ENCODE results near the gene PAPOLA.
"Not testable (repeated sequence)": the region's sequence is repeated elsewhere in the genome, so short reads cannot be mapped to it uniquely, and the experiment has no call there.

The PAPOLA gene

DNA sequence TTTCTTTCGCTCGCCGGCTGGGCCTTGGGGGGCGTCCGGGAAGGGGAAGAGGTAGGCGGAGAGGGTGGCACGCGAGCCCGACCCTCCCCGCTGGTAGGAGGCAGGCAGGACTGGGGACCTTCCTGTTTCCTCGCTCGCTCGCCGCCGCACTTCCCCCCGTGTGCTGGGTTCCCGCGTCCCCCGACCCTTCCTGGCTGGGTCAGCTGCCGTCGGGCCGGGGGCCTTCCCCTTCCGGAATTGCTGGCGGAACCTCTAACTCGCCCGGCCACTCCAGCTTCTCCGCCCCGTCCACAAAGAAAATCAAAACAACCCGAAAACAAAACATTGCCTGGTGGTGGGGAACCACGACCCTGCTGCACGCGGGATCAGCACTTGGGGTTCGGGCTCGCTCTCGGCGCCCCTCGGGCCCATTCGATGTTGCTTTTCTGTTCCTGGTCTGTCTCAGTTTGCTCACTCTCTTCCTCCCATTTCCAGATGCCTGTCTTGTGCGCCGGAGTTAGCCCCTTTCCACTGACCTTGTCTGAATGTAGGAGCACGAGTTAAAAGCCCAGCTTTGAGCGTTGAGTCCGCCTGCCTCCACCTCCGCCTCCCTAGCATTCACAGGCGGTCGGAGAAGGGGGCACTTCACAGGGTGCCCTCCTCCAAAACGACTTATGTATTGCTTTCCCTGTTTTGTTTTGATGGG lies 581 bp downstream of the PAPOLA start:
- DNase-seq (ENCODE audit: low read depth in 2 of 2) = no peak

DNA sequence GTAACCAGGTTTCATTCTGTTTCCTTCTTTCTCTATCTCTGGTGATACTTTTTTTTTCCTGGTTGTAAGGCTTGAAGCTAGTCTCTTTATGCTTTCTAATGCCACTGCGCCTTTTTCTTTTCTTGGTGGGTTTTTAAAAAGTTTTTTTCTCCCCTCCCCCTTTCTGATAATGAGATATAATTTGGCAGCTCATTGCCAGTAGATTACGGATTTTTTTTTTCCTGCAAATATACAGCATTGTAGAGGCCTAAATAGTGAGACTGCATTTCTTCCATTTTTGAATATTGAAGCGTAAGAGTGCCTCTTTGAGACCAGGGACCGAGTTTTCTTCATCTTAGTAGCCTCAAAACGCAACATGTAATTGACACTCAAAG lies 1.1 kb downstream of the PAPOLA start:
- no peak for DNase-seq (ENCODE audit: low read depth in 2 of 2)

DNA sequence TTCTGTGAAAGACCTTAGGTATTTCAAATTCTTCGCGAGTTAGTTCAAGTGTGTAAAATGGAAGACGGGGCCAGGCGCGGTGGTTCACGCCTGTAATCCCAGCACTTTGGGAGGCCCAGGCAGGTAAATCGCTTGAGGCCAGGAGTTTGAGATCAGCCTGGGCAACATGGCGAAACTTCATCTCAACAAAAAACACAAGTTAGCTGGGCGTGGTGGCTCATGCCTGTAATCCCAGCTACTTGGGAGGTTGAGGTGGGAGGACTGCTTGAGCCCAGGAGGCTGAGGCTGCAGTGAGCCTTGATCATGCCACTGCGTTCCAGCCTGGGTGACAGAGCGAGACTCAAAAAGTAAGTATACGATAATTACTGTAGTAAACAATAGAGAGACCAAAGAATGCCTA lies 2.2 kb downstream of the PAPOLA start:
- not testable (repeated sequence) for DNase-seq (ENCODE audit: low read depth in 2 of 2)

DNA sequence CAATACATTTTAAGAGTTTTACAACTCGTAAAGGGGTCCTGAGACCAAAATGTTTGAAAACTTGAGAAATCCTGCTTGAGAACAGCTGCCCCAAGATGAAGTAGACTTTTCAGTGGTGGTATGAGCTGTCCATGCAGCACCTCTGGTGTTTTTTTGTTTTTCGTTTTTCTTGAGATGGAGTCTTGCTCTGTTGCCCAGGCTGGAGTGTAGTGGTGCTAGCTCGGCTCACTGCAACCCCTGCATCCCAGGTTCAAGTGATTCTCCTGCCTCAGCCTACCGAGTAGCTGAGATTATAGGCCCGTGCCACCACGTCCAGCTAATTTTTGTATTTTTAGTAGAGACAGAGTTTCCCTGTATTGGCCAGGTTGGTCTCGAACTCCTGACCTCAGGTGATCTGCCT lies 5.5 kb downstream of the PAPOLA start:
- DNase-seq (ENCODE audit: low read depth in 2 of 2) = no peak

DNA sequence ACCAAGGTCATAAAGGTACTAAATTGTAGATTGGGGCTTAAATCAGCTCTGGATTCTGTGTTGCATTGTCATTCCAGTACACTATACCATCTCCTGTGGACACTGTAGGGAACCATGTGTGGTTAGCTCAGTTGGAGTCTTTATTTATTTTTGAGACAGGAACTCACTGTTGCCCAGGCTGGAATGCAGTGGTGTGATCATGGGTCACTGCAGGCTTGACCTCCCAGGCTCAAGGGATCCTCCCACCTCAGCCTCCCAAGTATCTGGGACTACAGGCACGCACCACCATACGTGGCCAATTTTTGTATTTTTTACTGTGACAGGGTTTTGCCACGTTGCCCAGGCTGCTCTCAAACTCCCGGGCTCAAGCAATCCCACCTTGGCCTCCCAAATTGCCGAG lies 6.7 kb downstream of the PAPOLA start:
- DNase-seq (ENCODE audit: low read depth in 2 of 2) = no peak

DNA sequence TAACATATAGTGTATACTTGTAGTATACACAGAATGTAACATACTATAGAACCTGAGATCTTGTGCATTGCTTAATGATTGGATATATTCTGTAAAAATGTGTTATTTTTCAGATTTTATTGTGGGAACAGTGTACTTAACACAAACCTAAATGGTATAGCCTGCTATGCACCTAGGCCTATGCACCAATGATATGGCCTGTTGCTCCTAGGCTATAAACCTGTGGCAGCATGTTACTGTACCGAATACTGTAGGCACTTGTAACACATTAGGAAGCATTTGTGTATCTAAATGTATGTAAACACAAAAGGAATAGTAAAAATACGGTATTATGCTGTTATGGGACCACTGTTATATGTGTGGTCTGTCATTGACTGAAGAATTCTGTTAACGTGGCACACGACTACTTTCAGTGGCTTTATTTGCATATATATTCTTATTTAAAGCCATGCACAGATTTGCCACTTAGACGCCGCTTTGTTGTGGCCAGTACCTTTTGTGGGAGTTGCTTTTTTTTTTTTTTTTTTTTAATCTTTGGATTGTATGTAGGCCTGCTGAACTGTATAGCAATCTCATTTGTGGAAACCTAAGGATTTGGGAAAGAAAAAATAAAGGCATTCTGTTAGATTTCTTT lies 7.4 kb downstream of the PAPOLA start:
- DNase-seq (ENCODE audit: low read depth in 2 of 2) = no peak

DNA sequence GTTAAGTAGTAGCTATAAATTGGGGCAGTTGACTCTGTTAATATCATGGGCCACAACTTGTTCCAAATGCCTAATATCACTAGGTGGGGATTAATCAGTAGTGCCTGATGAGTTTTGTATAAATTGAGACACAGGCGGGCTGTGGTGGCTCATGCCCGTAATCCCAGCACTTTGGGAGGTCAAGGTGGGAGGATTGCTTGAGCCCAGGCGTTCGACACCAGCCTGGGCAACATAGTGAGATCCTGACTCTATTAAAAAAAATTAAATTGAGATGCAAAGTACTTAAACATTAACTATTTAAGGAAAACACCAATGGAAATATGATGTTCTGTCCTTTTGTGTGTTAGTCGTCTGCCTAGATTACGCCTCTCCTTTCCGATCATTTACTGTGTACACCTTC lies 9.0 kb downstream of the PAPOLA start:
- DNase-seq (ENCODE audit: low read depth in 2 of 2) = no peak

DNA sequence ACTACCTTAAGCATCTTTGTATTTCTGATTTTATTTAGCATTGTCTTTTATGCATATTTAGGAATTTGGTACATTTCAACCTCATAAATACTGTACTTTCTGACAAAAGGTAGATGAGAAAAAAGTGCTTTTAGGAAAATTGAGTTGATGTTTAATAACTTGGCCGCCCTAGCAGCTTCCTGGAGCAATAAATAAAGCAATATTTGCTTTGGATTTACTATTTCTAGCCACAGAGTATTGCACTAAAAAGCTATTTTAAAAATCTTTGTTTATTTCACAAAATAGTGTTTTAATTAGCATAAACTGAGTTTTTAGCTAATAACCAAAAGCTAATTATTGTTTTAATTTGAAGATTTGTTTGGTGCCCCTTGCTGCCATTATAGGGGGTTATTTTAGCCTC lies 9.5 kb downstream of the PAPOLA start:
- DNase-seq (ENCODE audit: low read depth in 2 of 2) = no peak

DNA sequence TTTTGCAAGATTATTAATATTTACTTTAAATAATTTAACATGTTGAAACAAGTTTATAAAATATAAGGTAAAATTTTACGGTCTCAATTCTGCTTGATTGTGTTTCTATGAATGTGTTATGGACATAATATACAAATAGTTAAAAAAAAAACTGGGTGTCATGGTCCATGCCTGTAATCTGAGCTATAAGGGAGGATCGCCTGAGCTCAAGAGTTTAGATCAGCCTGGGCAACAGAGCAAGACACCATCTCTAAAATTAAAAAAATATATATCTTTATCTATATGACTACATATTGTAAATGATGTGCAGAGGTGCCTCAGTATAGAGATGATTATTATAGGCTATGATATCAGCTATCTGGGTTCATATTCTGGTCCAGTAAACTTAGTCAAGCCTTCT lies 9.9 kb downstream of the PAPOLA start:
- no peak for DNase-seq (ENCODE audit: low read depth in 2 of 2)

DNA sequence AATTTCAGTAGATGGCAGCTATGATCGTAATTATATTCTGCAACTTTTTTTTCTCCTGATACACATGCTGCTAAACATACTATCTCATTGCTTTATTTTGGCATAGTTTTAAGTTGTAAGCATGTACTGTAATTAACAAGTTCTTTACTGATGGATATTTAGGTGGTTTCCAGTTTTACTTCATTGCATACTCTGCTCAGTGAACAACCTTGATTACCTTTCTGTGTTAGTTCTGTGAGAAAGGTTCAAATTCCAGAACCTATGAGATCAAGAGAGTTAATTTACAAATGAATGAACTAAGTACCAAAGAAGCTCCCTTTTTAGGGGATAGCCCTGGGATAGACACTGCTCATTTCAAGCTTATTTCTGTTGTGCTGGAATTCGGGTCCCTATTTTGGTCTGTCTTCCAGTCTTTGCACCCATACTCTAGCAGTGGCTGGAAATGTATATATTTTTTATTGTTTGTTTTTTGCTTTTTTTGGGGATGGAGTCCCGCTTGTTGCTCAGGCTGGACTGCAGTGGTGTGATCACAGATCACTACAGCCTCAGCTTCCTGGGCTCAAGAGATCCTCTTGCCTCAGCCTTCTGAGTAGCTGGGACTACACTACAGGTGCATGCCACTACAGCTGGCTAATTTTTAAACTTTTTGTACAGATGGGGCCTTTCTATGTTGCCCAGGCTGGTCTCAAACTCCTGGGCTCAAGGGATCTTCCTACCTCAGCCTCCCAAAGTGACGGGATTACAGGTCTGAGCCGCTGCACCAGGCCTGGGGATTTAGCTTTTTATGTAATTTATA lies 10.6 kb downstream of the PAPOLA start:
- no peak for DNase-seq (ENCODE audit: low read depth in 2 of 2)

DNA sequence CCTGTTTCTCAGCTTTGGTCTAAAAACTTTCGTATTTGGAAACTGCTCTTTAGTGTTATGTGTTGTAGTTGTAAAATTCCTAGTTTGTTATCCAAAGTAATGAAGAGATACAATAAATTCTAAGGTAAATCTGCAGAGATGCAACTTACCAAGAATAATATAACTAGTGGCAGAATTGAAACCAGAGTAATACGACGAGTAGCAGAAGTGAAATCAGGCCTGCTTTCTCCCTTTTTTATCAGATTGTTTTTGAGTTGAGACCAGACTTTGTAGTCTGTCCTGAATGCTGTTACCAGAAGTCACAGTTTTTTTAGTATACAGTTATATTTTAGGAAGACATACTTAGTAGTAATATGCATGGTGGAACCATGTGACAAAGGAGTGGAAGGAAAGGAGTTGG lies 12.5 kb downstream of the PAPOLA start:
- no peak for DNase-seq (ENCODE audit: low read depth in 2 of 2)

DNA sequence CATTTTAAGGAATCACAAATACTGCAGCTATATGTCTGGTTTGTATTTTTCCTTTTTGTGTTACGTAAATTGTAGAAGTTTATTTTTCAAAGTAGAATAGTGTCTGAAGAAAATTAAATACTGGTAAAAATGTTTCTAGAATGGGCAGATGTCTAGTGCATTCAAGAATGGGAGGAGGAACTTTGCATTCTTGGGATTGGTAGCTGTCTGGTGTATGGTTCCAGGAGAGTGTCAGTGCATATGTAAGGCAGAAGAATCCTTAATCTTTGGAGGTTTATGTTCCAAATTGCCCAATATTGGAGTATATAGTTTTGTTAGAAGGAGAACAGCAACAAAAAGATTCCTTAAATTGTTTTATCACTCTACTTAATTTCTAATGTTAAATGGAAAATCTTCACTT lies 13.5 kb downstream of the PAPOLA start:
- DNase-seq (ENCODE audit: low read depth in 2 of 2) = no peak

DNA sequence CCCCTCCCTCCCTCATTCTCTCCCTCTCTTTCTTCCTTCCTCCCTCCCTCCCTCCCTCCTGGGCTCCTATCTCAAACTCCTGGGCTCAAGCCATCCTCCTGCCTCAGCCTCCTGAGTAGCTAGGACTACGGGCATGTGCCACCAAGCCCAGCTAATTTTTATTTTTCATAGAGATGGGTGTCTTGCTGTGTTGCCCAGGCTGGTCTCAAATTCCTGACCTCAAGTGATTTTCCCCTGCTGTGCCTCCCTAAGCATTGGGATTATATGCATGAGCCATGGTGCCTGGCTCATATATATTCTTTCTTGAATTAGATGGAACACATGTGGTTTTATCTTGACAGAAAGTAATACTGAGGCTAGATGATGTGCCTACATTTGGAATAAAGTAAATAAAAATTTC lies 14.2 kb downstream of the PAPOLA start:
- no peak for DNase-seq (ENCODE audit: low read depth in 2 of 2)

DNA sequence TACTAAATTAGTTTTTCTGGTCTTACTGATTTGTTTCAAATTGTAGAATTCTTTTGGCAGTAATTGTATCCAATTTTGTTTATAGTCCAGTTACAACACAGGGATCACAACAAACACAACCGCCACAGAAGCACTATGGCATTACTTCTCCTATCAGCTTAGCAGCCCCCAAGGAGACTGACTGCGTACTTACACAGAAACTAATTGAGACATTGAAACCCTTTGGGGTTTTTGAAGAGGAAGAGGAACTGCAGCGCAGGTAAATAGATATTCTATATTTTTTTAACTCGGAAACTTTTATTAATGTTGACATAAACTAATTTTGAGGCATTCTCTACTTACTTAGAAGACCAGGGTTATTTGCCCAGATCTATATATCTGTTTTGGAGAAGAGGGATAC lies 17.8 kb downstream of the PAPOLA start:
- no peak for DNase-seq (ENCODE audit: low read depth in 2 of 2)

DNA sequence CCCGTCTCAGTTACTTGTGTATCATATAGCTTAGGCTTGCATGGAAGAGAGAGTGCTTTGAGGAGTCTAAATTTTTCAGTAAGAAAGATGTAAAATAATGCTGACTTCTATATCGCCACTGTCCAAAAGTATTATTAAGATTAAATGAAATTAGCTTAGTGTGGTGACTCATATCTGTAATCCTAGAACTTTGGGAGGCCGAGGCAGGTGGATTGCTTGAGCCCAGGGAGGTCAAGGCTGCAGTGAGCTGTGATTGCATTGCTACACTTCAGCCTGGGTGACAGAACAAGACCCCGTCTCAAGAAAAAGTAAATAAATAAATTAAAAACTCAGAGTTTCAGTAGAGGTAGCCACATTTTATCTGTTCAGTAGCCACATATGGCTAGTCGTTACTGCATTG lies 23.3 kb downstream of the PAPOLA start:
- no peak for DNase-seq (ENCODE audit: low read depth in 2 of 2)

DNA sequence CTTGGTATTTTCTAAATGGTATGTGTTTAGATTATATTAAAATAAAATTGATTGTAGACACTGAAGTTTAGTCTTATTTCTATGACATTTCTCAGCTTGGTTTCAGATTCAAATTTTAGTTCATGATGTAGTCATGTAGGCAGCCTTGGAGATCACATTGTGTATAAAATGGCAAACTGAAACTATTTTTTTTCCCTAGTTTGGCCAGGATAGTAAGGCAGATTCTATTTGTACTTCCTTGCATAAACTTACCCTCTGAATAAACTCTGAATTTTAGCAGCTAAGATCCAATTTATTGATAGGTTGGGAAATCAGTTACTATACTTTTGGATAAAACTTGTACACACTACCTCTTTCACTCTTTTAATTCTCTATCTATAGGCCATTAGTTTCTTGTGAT lies 30.4 kb downstream of the PAPOLA start:
- no peak for DNase-seq (ENCODE audit: low read depth in 2 of 2)

DNA sequence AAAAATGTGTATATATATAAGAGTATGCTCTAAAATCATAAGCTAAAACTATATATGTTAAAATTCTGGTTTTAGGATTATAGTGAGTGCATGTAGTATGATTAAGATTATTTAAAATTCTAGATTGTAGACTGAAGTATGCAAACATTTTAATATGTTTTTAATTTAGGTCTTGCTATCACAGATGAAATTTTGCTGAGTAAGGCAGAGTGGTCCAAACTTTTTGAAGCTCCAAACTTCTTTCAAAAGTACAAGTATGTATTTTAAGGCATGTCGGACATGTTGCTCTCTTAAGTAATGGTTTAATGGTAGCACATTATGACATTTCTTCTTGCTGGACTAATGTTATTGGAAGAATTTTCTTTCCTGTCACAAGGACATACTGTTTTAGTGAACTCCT lies 34.6 kb downstream of the PAPOLA start:
- DNase-seq (ENCODE audit: low read depth in 2 of 2) = no peak

DNA sequence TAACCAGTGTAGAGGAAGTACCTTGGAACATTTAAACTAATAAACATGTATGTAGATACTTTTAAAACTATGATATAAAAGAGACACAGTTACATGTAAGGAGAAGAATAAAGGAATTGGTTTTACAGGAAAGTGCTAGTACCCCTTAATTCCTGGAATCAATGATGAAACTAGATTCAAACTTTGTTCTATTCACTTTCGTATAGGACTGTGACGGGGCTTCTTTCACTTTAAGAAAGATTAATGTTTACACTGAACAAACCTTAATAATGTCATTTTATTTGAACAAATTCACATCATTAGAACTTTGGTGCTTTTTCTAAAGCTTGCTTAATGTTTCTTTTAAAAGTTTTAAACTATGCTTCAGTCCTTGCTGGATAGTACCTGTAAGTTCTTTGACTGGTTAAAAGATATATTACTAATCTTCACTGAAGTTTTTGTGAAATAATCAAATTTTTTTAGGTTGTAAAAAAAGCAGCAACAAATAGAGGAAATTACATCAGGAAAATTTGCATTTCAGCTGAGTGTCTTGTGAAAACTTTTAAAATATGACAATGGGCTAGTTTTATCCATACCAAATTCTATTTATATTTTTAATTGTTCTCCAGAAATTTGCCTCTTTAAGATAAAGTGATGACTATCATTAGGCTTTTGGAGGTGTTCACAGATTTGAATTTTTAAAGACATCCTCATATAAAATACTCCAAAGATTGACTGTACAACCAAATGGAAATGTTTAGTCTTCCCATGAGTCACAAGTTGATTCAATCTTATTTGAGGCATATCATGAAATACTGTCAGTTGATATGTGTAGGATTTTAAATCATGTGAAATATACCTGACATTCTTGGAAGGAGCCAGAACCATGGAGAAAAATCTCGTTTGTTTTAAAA lies 36.2 kb downstream of the PAPOLA start:
- no peak for DNase-seq (ENCODE audit: low read depth in 2 of 2)

DNA sequence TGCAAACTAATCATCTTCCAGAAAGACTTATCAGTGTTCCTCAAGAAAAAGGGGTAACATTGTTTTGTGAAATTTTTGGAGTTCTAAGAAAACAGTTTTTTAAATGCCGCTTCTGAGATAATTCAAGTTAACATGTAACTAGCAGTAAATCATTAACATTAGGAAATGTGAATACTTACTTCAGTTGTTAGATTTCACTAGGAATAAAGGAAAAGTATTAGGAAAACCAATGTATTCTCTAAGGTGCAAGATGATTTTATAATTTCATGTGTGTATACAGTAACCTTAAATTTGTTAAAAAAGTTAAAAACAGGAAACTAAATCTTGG lies 36.8 kb downstream of the PAPOLA start:
- DNase-seq (ENCODE audit: low read depth in 2 of 2) = no peak

DNA sequence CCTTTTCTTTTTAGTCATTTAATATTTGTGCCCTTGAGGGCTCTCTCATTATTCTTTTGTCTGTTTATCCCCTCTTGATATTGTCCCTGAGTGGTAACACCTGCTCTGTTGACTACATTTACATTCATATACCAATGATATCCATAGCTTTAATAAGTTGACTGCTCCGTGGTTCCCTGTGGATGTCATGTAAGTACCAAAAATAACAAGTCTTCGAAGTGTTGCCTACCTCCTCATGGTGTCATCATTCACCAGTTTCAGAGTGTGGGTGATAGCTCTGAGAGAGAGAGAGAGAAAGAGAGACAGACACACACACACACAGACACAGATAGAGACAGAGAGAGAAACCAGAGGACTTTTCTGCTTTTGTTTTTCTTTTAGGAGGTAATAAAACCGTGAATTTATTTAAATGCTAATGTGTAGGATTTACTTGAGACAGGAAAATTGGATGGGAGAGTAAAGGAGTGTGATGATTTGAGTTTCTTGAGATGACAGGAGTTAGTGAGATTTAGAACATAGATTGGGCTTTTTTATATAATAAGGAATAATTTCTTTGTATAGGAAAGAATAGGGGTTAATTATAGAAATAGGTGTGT lies 52.2 kb downstream of the PAPOLA start:
- no peak for DNase-seq (ENCODE audit: low read depth in 2 of 2)

DNA sequence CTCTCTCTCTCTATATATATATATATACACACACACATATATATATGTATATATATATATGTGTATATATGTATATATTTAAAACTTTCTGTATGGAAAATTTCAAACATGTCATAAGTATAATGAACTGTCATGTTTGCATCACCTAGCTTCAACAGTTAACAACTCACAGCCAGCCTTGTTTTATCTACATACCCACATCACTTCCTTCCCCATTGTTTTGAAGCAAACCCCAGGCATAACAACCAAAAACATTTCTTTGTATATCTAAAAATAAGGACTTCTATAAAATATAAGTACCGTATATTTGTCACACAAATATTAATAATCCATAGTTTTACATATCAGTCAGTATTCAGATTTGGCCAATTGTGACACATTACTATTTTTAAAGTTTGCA lies 57.4 kb downstream of the PAPOLA start:
- no peak for DNase-seq (ENCODE audit: low read depth in 2 of 2)

DNA sequence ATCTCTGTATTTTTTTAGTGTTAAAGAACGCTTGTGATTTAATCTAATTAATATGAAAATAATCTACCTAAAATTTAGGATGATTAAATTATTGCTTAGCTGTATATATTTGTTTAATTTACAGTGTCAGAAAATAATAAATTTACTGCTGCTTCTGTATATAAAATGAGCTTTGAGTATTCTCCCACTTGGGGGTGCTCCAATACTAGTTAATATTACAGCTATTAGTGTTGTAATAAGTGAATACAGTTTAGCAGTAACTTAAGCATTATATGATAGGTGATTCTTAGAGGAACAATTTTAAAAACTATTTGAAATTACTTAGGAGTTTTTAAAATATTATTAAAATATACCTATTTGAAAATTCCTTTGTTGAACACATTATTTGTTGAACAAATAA lies 62.2 kb downstream of the PAPOLA start:
- DNase-seq (ENCODE audit: low read depth in 2 of 2) = no peak
